Measurements from ENCODE around the gene BCL2L11.

The BCL2L11 gene

DNA sequence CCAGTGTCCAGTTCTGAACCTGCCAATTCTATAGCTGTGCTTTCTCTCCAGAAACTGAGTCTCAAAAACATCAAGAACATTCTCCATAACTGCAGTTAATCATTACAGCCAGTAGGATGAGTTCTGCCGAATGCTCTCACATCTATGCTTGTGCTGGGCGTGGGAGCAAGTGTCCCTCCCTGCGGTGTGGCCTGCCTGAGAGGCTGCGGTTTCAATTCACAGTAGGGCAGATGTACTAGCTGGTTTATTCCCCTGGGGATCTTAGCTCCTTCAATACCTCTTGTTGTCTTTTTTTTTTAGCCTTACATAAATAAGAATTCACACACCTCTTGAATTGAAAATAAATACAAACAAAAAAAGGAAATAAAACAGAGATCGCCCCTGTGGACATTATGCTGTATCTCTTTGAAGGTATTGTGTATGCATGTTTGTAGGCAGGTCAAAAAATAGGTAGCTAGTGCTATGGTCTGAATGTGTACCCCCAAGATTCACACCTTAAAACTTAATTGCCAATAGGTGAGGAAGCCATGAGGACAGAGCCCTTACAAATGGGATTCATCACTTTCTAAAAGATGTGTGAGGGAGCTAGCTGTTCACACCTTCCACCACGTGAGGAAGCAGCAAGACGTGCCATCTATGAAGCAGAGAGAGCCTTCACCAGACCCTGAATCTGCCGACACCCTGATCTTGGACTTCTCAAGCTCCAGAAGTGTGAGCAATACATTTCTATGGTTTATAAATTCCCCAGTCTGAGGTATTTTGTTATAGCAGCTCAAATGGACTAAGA, 74.3 kb downstream of the BCL2L11 start:
- TF ChIP-seq, protein P1, sequence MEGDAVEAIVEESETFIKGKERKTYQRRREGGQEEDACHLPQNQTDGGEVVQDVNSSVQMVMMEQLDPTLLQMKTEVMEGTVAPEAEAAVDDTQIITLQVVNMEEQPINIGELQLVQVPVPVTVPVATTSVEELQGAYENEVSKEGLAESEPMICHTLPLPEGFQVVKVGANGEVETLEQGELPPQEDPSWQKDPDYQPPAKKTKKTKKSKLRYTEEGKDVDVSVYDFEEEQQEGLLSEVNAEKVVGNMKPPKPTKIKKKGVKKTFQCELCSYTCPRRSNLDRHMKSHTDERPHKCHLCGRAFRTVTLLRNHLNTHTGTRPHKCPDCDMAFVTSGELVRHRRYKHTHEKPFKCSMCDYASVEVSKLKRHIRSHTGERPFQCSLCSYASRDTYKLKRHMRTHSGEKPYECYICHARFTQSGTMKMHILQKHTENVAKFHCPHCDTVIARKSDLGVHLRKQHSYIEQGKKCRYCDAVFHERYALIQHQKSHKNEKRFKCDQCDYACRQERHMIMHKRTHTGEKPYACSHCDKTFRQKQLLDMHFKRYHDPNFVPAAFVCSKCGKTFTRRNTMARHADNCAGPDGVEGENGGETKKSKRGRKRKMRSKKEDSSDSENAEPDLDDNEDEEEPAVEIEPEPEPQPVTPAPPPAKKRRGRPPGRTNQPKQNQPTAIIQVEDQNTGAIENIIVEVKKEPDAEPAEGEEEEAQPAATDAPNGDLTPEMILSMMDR (IDR thresholded peaks at IDR 0.05; ENCODE audit: low read length, missing control alignments) = no peak
- H3K4me3 ChIP-seq (replicated peaks; ENCODE audit: low read depth, low read length) = no peak overlapping the region
- no peak for DNase-seq (ENCODE audit: low read depth)

DNA sequence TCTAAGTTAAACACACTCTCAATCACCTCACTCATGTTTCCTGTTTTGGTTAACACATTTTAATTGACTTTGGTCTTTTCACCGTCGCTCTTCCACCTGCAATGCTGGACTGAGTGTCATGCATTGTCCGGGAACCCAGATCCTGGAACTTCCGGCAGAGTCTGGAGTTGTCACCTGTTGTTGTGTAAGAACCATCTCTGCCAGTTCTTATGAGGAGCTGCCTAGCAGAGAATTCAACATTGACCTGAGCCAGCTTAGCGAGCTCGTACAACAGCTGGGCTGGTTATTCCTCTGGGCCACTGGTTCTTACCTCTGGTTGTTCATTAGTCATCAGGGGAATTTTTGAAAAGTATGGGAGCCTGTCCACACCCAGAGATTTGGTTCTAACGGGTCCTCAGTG, 75.7 kb downstream of the BCL2L11 start:
- DNase-seq (ENCODE audit: low read depth) = no peak
- TF ChIP-seq, protein P1 (IDR thresholded peaks at IDR 0.05; ENCODE audit: low read length, missing control alignments) = no peak

DNA sequence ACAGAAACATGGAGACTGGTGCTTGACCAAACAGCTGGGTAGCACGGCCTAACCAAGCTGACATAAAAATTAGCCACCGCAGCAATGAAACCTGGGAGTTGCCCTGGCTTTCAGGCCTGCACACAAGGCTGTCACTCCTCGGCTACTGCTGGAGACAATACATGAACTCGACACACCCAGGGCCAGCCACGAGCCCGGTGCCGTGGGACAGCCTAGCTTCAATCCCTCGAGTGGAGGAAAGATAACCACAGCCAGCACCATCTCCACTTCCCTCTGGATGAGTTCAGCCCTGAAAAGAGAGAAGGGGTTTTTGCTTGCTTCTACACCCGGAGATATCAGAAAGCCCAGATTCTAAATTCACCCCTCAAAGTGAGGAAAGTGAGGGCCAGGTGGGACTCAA, 78.0 kb downstream of the BCL2L11 start:
- TF ChIP-seq, protein P1 (IDR thresholded peaks at IDR 0.05; ENCODE audit: low read length, missing control alignments) = no peak
- H3K4me3 ChIP-seq (replicated peaks; ENCODE audit: low read depth, low read length) = no peak overlapping the region
- DNase-seq (ENCODE audit: low read depth) = no peak

More for the DNA sequence above, 75.7 kb downstream of the BCL2L11 start:
- no peak overlapping the region for H3K4me3 ChIP-seq (replicated peaks; ENCODE audit: low read depth, low read length)

DNA sequence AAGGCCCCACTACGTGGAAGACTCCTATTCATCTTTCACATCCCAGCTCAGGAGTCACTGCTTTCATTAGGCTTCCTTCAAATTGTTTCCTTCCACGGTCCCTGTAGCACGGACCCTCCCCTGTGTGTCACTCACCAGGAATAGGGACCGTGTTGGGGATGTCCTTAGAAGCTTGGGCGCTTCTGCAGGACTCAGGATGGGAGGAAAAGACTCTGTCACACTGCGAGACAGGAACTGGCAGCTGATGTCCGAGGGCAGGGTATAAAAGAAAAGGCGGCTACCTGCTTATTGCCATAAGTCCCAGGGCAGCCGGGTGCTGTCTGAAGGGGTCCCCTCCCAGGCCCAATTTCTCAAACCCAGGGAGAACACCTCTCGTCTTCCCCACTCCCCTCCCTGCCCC, 79.1 kb downstream of the BCL2L11 start:
- H3K4me3 ChIP-seq (replicated peaks; ENCODE audit: low read depth, low read length) = no peak overlapping the region
- TF ChIP-seq, protein P1 (IDR thresholded peaks at IDR 0.05; ENCODE audit: low read length, missing control alignments) = no peak
- DNase-seq (ENCODE audit: low read depth) = no peak

DNA sequence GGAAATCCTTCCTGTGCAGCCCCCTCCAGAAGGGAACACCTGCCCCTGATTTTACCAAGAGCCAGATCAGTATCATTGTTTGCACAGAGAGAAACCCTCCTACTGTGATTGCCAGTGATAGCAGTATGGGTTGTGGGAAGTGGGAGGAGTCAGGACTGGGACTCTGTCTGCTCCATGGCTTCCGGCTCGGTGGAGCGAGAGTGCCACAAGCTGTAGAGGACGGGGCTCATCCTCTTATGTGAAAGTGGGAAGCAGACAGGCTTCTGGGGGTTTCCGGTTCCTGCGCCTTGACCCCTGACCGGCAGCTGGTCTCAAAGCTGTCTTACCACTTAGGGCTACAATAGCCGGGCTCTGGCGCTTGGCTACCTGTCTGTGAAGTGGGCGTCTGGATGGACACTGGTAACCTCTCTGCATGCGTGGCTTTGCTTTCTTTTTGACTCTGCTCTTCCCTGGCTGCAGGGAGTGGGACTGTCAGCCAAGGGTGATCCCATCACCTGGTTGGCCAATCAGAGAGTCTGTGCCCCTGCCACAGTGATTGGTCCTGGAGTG, 79.7 kb downstream of the BCL2L11 start:
- H3K4me3 ChIP-seq (replicated peaks; ENCODE audit: low read depth, low read length) = no peak overlapping the region
- TF ChIP-seq, protein P1 (IDR thresholded peaks at IDR 0.05; ENCODE audit: low read length, missing control alignments) = no peak
- DNase-seq (ENCODE audit: low read depth) = no peak

DNA sequence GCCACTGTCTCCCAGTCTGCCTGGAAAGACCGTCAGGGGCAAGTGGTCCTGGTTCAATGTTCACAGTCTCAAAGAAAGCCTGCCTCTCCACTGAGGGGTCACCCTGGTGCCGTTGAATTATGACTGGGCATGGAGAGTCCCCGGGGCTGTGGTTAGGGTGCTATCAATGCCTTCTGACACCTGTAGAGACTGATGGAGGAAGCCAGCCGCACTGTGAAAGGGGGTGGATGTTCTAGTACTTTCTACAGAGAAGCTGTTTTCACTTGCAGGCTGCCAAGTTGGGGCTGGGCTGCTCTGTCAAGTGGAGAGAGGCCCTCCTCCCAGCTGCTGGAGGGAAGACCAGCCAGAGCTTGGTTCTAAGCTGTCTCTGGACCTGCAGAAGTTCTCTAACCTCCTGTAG, 80.5 kb downstream of the BCL2L11 start:
- no peak for DNase-seq (ENCODE audit: low read depth)
- no peak overlapping the region for H3K4me3 ChIP-seq (replicated peaks; ENCODE audit: low read depth, low read length)
- TF ChIP-seq, protein P1 (IDR thresholded peaks at IDR 0.05; ENCODE audit: low read length, missing control alignments) = no peak
